ENCODE results near the gene RUNX1.

RUNX1 gene

GRCh38 chr21:34960687-34961086 lies 88.4 kb downstream of the RUNX1 start:
- no peak overlapping the region for H2AFZ ChIP-seq
- TF ChIP-seq CTCF (IDR thresholded peaks at IDR 0.05): no peak
- H3K4me1 ChIP-seq: no peaks in the 10 kb centered on the region
- H3K9me3 ChIP-seq (ENCODE audit: control insufficient read depth, low read length): no peaks in the 10 kb centered on the region
- H3K4me3 ChIP-seq (ENCODE audit: low read depth, low read length): no peak overlapping the region
- H3K9ac ChIP-seq: no peak overlapping the region
- no peaks in the 10 kb centered on the region for H3K36me3 ChIP-seq (ENCODE audit: control insufficient read depth, insufficient read depth, low read length)
- H3K4me2 ChIP-seq (ENCODE audit: low read length): no peak overlapping the region
- no peak overlapping the region for H3K27ac ChIP-seq
- no peaks in the 10 kb centered on the region for H3K27me3 ChIP-seq (ENCODE audit: control insufficient read depth, insufficient read depth, low read length)
- no peaks in the 10 kb centered on the region for H3K79me2 ChIP-seq

GRCh38 chr21:34959607-34960006 lies 89.5 kb downstream of the RUNX1 start:
- H3K4me3 ChIP-seq (ENCODE audit: low read depth, low read length): no peak overlapping the region
- no peaks in the 10 kb centered on the region for H3K9me3 ChIP-seq (ENCODE audit: control insufficient read depth, low read length)
- no peaks in the 10 kb centered on the region for H3K27me3 ChIP-seq (ENCODE audit: control insufficient read depth, insufficient read depth, low read length)
- H3K36me3 ChIP-seq (ENCODE audit: control insufficient read depth, insufficient read depth, low read length): no peaks in the 10 kb centered on the region
- no peak overlapping the region for H3K27ac ChIP-seq
- no peak overlapping the region for H2AFZ ChIP-seq
- no peak for TF ChIP-seq CTCF (IDR thresholded peaks at IDR 0.05)
- no peak overlapping the region for H3K4me2 ChIP-seq (ENCODE audit: low read length)
- H3K79me2 ChIP-seq: no peaks in the 10 kb centered on the region
- no peaks in the 10 kb centered on the region for H3K4me1 ChIP-seq
- H3K9ac ChIP-seq: no peak overlapping the region

GRCh38 chr21:34958040-34958439 lies 91.1 kb downstream of the RUNX1 start:
- Histone ChIP-seq H3K27me3 (ENCODE audit: control insufficient read depth, insufficient read depth, low read length) (no peaks in the 10 kb centered on the region), H3K79me2 (no peaks in the 10 kb centered on the region), H3K4me3 (ENCODE audit: low read depth, low read length) (no peak overlapping the region), H3K27ac (no peak overlapping the region), H3K9ac (no peak overlapping the region), H3K36me3 (ENCODE audit: control insufficient read depth, insufficient read depth, low read length) (no peaks in the 10 kb centered on the region), H3K4me2 (ENCODE audit: low read length) (no peak overlapping the region), H3K4me1 (no peaks in the 10 kb centered on the region), H3K9me3 (ENCODE audit: control insufficient read depth, low read length) (no peaks in the 10 kb centered on the region), H2AFZ (no peak overlapping the region)
- TF ChIP-seq CTCF (IDR thresholded peaks at IDR 0.05): no peak

- no peaks in the 10 kb centered on the region for H3K9me3 ChIP-seq (ENCODE audit: control insufficient read depth, low read length)
These were observed 92.4 kb downstream of the RUNX1 start for GRCh38 chr21:34956416-34957316.

More at GRCh38 chr21:34956416-34957316, 92.4 kb downstream of the RUNX1 start:
- H3K27ac ChIP-seq: no peak overlapping the region
- no peak overlapping the region for H2AFZ ChIP-seq
- H3K79me2 ChIP-seq: no peaks in the 10 kb centered on the region
- no peaks in the 10 kb centered on the region for H3K36me3 ChIP-seq (ENCODE audit: control insufficient read depth, insufficient read depth, low read length)
- H3K4me3 ChIP-seq (ENCODE audit: low read depth, low read length): no peak overlapping the region
- H3K27me3 ChIP-seq (ENCODE audit: control insufficient read depth, insufficient read depth, low read length): no peaks in the 10 kb centered on the region
- H3K4me1 ChIP-seq: no peaks in the 10 kb centered on the region
- H3K9ac ChIP-seq: no peak overlapping the region
- TF ChIP-seq CTCF (IDR thresholded peaks at IDR 0.05): no peak
- no peak overlapping the region for H3K4me2 ChIP-seq (ENCODE audit: low read length)
